HAP-1 (cell line): ENCODE measurements around the gene GRK4.
A peak's percentile ranks its signal among the peaks of the same experiment; 100 is the strongest.
"Not testable (repeated sequence)": the region's sequence is repeated elsewhere in the genome, so short reads cannot be mapped to it uniquely, and the experiment has no call there.

Experiments
- DNase-seq, 2 experiments: peaks; one replicate each; pipeline ENCODE4 v3.0.0-alpha.2; 2016 to 2020; ENCODE audit warnings: low spot score in 2 of 2
- H3K27me3 ChIP-seq: fragments of 250-450 bp; sonication (Bioruptor Pico); 2 replicates; pipeline ENCODE4 v1.5.1; 2020; ENCODE audit warnings: low read depth, mild to moderate bottlenecking, moderate library complexity
- H3K36me3 ChIP-seq: fragments of 250-450 bp; sonication (Bioruptor Pico); replicated peaks from 2 replicates; pipeline ENCODE4 v1.5.1; 2020; ENCODE audit warnings: mild to moderate bottlenecking
- H3K4me1 ChIP-seq: fragments of 250-450 bp; sonication (Bioruptor Pico); 2 replicates; pipeline ENCODE4 v1.5.1; 2020; ENCODE audit warnings: mild to moderate bottlenecking
- H3K4me3 ChIP-seq: fragments of 250-450 bp; sonication (Bioruptor Pico); 2 replicates; pipeline ENCODE4 v1.5.1; 2020; ENCODE audit warnings: mild to moderate bottlenecking, moderate library complexity
- H3K9me3 ChIP-seq: fragments of 250-450 bp; sonication (Bioruptor Pico); 2 replicates; pipeline ENCODE4 v1.5.1; 2020; ENCODE audit warnings: mild to moderate bottlenecking, moderate library complexity
- in situ Hi-C: fragments of 300-500 bp; cut with MboI; formaldehyde crosslinking; loops from 3 replicates; pipeline ENCODE4 v1.14.3; 2020; ENCODE audit warnings: low sequenced_read_pairs, inconsistent platforms, mixed read lengths

The GRK4 gene

DNA sequence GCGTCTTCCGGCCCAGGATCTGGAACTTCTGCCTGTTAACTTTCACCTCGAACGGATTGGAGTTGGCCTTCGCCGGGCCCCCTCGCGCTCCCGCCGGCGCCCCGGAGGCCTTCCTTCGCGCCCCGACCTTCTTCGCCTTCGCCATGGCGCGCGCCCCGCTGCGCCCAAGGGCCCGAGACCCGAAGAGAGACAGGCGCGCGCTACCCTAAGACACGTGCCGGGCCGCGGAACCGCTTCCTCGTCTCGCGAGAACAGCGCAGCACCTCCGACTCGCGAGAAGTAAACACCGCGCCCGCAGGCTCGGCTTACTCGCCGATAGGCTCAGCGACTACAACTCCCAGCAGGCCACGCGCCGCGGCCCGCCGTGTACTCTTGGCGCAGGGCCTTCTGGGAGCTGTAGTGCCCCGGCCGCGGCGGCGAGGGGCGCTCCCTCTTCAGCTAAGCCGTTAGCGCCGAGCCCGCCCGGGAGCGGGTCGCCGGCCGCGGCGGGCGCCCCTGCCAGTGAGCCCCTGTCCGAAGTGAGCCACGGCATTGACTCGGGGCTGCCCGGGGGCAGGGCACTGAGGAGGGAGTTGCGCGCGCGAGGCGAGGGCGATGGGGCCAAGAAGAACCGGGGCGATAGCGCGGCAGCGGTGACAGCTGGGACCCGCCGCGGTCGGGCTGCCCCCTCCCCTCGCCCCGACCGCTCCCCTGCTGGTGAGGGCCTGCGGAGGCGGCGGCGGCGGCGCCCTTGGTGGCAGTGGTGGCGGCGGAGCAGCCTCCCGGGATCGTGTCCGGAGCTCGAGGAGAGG, at the start of gene GRK4, which contains the start of gene NOP14:
TSS of gene GRK4 (plus strand) at position 397 of the 791 bp plus-strand sequence. CDS start 500 bp downstream, outside the sequence.
TSS of gene NOP14 (minus strand) at position 232 of the 791 bp plus-strand sequence. CDS start at position 145, 87 bp downstream.
- peak; percentile 97 to 99 for DNase-seq
- in situ Hi-C loops: no loop called here
- Histone ChIP-seq H3K27me3 (no peaks in the 10 kb centered on the region), H3K36me3 (peaks cover 25% of the 10 kb centered on the region), H3K4me3 (peak within 1 kb of the TSS; percentile 56), H3K9me3 (no peaks in the 10 kb centered on the region), H3K4me1 (peaks cover 10% of the 10 kb centered on the region)

DNA sequence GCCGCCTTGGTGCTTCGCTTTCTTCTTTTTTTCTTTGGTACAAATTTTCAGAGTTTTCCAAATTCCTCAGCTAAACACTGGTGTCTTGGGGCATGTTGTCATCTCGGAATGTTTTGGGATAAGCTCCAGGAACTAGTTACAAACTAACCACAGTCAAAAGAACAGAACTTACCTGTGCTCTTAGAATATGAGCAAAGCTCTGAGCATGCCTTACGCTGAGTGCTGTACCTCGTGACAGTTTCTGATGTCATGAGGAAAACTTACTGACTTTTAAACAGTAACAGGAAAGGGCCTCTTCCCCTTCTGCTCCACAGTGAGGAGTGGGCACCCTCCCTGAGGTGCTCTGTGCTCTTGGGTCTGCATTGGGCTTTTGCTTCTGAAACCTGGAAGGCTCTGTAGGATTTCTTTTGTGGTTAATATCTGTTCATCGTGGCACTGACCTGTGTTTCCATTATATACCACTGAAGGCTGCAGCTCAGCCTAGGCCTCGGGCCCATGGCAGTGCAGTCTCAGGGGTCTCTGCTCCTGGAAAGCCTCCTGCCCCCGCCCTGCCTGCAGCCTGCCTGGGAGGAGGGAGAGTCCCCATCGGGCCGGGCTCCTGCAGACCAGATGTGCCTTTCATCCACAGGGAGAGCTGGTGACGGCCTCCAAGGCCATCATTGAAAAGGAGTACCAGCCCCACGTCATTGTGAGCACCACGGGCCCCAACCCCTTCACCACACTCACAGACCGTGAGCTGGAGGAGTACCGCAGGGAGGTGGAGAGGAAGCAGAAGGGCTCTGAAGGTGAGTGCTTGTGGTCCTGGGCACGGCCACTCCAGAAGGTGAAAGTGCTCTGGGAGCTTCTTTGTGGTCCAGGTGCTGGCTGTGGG, 48.9 kb upstream of the GRK4 start:
- Histone ChIP-seq H3K9me3 (no peaks in the 10 kb centered on the region), H3K27me3 (no peaks in the 10 kb centered on the region), H3K4me1 (no peaks in the 10 kb centered on the region), H3K36me3 (peaks cover 44% of the 10 kb centered on the region), H3K4me3 (no peak overlapping the region)
- no peak for DNase-seq
- in situ Hi-C loops: no loop called here

DNA sequence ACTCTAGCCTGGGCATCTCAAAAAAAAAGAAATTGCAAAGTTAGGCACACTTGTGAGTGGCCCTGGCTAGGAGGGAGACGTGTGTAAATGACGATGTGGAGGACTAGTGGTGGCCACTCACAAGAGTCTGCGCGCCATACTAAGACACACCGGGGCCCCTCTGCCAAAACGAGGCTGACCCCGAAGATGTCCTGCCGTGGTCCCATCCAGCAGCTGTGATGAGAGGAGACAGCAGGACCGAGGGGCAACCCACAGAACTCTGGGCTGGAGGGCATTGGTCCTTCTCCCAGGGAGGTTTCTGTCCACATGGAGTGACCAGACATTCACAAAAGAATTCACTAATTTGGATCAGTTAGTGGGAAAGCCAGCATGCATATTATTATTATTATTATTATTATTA, 47.6 kb upstream of the GRK4 start:
- no peak for DNase-seq
- in situ Hi-C loops: no loop called here
- peaks cover 40% of the 10 kb centered on the region for H3K36me3 ChIP-seq

DNA sequence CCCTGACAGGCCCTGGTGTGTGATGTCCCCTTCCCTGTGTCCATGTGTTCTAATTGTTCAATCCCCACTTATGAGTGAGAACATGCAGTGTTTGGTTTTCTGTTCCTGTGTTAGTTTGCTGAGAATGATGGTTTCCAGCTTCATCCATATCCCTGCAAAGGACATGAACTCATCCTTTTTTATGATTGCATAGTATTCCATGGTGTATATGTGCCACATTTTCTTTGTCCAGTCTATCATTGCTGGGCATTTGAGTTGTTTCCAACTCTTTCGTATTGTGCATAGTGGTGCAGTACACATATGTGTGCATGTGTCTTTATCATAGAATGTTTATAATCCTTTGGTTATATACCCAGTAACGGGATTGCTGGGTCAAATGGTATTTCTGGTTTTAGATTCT, 46.7 kb upstream of the GRK4 start:
- H3K27me3 ChIP-seq, in situ Hi-C loops, H3K9me3 ChIP-seq, H3K4me1 ChIP-seq, H3K4me3 ChIP-seq, DNase-seq: not testable (repeated sequence)
- H3K36me3 ChIP-seq: peaks cover 36% of the 10 kb centered on the region

More for the DNA sequence above, 47.6 kb upstream of the GRK4 start:
- H3K27me3 ChIP-seq: no peaks in the 10 kb centered on the region
- no peak overlapping the region for H3K4me3 ChIP-seq
- no peaks in the 10 kb centered on the region for H3K4me1 ChIP-seq
- no peaks in the 10 kb centered on the region for H3K9me3 ChIP-seq

DNA sequence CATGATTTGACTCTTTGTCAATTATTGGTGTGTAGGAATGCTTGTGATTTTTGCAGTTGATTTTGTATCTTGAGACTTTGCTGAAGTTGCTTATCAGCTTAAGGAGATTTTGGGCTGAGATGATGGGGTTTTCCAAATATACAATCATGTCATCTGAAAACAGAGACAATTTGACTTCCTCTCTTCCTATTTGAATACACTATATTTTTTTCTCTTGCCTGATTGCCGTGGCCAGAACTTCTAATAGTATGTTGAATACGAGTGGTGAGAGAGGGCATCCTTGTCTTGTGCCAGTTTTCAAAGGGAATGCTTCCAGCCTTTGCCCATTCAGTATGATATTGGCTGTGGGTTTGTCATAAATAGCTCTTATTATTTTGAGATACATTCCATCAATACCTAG, 45.1 kb upstream of the GRK4 start:
- H3K36me3 ChIP-seq: peaks cover 31% of the 10 kb centered on the region
- H3K9me3 ChIP-seq, H3K27me3 ChIP-seq, H3K4me3 ChIP-seq, DNase-seq, in situ Hi-C loops, H3K4me1 ChIP-seq: not testable (repeated sequence)

DNA sequence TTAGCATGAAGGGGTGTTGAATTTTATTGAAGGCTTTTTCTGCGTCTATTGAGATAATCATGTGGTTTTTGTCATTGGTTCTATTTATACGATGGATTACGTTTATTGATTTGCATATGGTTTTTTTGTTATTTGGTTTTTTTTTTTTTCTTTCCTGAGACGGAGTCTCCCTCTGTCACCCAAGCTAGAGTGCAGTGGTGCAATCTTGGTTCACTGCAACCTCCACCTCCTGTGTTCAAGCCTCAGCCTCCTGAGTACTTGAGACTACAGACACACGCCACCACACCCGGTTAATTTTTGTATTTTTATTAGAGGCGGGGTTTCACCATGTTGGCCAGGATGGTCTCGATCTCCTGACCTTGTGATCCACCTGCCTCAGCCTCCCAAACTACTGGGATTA, 44.7 kb upstream of the GRK4 start:
- peaks cover 33% of the 10 kb centered on the region for H3K36me3 ChIP-seq

DNA sequence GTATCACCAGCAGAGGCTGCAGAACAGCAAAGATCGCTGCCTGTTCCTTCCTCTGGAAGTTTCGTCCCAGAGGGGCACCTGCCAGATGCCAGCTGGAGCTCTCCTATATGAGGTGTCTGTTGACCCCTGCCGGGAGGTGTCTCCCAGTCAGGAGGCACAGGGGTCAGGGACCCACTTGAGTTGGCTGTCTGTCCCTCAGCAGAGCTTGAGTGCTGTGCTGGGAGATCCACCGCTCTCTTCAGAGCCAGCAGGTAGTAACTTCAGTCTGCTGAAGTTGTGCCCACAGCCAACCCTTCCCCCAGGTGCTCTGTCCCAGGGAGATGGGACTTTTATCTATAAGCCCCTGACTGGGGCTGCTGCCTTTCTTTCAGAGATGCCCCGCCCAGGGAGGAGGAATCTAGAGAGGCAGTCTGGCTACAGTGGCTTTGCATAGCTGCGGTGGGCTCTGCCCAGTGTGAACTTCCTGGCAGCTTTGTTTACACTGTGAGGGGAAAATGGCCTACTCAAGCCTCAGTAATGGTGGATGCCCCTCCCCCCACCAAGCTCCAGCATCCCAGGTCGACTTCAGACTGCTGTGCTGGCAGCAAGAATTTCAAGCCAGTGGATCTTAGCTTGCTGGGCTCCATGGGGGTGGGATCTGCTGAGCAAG, 40.8 kb upstream of the GRK4 start:
- H3K27me3 ChIP-seq, H3K4me1 ChIP-seq, DNase-seq, H3K4me3 ChIP-seq, H3K9me3 ChIP-seq, in situ Hi-C loops: not testable (repeated sequence)
- peaks cover 31% of the 10 kb centered on the region for H3K36me3 ChIP-seq

More for the DNA sequence above, 44.7 kb upstream of the GRK4 start:
- in situ Hi-C loops, H3K27me3 ChIP-seq, H3K9me3 ChIP-seq, H3K4me1 ChIP-seq, DNase-seq, H3K4me3 ChIP-seq: not testable (repeated sequence)

DNA sequence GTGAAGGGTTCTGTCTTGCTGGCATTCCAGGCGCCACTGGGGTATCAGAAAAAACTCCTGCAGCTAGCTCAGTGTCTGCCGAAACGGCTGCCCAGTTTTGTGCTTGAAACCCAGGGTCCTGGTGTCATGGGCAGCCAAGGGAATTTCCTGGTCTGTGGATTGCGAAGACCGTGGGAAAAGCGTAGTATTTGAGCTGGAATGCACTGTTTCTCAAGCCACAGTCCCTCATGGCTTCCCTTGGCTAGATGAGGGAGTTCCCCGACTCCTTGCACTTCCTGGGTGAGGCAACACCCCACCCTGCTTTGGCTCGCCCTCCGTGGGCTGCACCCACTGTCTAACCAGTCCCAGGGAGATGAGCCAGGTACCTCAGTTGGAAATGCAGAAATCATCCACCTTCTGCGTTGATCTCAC, 40.2 kb upstream of the GRK4 start:
- Histone ChIP-seq H3K36me3 (peaks cover 29% of the 10 kb centered on the region), H3K4me1 (no peaks in the 10 kb centered on the region), H3K27me3 (no peaks in the 10 kb centered on the region), H3K9me3 (no peaks in the 10 kb centered on the region), H3K4me3 (no peak overlapping the region)
- DNase-seq: no peak
- in situ Hi-C loops: no loop called here

DNA sequence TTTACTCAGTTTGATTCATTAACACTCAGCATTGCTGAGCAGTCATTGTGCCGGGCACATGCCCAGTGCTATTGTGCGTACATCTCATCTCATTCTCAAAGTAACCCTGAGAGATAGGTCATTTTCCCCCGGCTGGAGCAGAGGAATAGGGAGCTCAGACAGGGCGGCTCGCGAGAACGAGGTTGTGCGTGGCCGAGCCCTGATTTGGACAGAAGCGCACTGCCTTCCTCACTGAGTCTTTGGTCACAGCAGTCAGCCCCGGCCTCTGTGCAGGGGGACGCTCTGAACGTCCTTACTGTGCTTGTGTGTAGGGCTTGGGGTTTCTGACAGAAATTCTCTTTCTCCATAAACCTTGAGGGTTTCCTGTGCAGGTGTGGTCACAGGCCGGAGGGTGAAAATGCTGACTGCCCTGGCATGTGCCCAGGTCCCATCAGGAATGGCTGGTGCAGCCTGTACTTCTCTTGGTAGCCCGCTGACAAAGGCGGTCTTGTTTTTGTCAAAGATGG, 39.6 kb upstream of the GRK4 start:
- Histone ChIP-seq H3K4me3 (no peak overlapping the region), H3K36me3 (peaks cover 31% of the 10 kb centered on the region), H3K4me1 (no peaks in the 10 kb centered on the region), H3K9me3 (no peaks in the 10 kb centered on the region), H3K27me3 (no peaks in the 10 kb centered on the region)
- DNase-seq: no peak
- in situ Hi-C loops: no loop called here

DNA sequence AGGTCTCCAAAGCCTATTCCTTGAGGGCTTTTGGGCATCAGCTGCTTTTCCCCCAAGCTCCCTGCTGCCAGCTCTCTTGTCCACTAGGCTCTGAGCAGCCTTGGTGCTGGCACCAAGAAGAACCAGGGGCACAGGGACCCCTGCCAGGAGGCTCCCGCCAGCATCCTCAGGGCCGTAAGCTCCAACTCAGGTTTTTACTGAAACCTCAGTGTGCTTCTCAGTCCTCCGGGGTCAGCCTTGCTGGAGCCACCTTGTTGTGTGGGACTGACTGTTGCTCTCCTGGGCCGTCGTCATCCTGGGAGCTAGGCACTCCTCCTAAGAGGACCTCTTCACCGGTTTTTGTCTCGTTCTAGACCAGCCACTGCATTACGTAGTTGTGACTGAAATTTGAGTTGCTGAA, 39.1 kb upstream of the GRK4 start:
- DNase-seq: no peak
- H3K4me3 ChIP-seq: no peak overlapping the region
- H3K36me3 ChIP-seq: peaks cover 36% of the 10 kb centered on the region
- H3K4me1 ChIP-seq: no peaks in the 10 kb centered on the region
- H3K27me3 ChIP-seq: no peaks in the 10 kb centered on the region
- H3K9me3 ChIP-seq: no peaks in the 10 kb centered on the region
- in situ Hi-C loops: no loop called here

DNA sequence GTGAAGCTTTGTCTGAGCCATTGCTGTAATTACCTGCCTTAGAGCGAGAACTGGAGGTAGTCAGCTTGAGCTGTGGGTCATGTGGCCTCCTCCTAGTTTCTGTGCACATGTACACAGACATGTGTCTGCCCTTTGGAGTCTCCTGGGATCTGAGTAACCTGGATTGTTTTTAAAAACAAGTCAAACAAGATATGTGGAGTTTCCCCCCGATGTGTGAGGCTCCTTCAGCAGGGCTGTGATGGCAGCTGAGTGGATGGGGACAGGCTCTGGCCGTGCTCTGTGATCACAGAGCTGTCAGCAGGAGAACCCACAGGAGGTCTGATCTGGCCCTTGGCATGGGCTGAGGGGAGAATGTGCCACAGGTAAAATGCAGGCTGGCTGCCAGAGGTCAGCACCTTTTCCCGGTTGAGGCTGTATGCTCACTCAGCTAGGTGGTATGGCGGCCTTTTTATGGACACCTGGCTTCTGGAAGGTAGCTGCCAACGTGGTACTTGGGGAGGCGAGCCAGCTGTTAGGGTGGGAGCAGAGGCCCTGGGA, 38.5 kb upstream of the GRK4 start:
- no peaks in the 10 kb centered on the region for H3K4me1 ChIP-seq
- no peak for DNase-seq
- in situ Hi-C loops: no loop called here
- no peak overlapping the region for H3K4me3 ChIP-seq
- H3K36me3 ChIP-seq: peaks cover 34% of the 10 kb centered on the region
- no peaks in the 10 kb centered on the region for H3K27me3 ChIP-seq
- no peaks in the 10 kb centered on the region for H3K9me3 ChIP-seq

DNA sequence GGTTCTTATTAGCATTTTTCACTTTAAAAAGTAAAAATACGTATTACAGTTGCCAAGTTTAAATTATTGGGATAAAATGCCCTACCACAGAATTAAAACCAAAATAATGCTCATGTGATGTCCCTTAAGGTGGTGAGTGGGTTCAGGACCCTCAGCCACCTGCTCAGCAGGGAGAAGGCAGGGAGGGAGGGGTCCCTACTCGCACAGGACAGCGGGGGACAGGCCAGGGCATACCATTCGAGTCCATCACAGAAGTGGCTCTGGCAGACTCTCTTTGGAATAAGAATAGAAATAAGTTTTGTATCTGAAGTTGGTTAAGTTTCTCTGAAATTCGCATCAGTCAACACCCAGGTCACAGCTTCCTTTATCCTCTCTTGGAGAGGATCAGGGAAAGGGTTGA, 37.9 kb upstream of the GRK4 start:
- peaks cover 36% of the 10 kb centered on the region for H3K36me3 ChIP-seq
- in situ Hi-C loops: no loop called here
- DNase-seq: no peak

More for the DNA sequence above, 37.9 kb upstream of the GRK4 start:
- Histone ChIP-seq H3K4me3 (no peak overlapping the region), H3K4me1 (no peaks in the 10 kb centered on the region), H3K9me3 (no peaks in the 10 kb centered on the region), H3K27me3 (no peaks in the 10 kb centered on the region)
